CD4-positive, alpha-beta T cell (primary cell): ENCODE results near the gene ARL5A. TPM values are rescaled to one million over a fixed set of nuclear protein-coding genes. Genes with fewer than 3 reads are reported as not detected.

ENCODE experiments used
- ATAC-seq: fragments of 200-7000 bp; cut with Tn5 transposase; one replicate; pipeline ENCODE4 v1.10.0; 2022; ENCODE audit warnings: mild to moderate bottlenecking; ENCODE audit not compliant: poor library complexity
- CTCF ChIA-PET: fragments of 350-600 bp; sonication (Branson Sonifier 250); formaldehyde crosslinking; loops from one replicate; lab custom pipeline; 2021; ENCODE audit warnings: antibody characterized with exemption, inconsistent platforms; lab: Charles Lee
- POLR2A ChIA-PET: fragments of 350-600 bp; sonication (Branson Sonifier 250); formaldehyde crosslinking; loops from one replicate; lab custom pipeline; 2021; ENCODE audit warnings: antibody characterized with exemption, inconsistent platforms; lab: Charles Lee
- DNase-seq, 14 experiments: peaks; one replicate each; pipeline ENCODE4 v3.0.0-alpha.2; 2013 to 2020; ENCODE audit warnings: mixed read lengths in 2 of 14
- H3K27ac ChIP-seq, 2 donors: one replicate each; pipeline versions ENCODE4 v1.5.1 to v1.7.0; 2013; ENCODE audit warnings: low read length in 2 of 2, low read depth in 1 of 2, mild to moderate bottlenecking in 1 of 2
- H3K27me3 ChIP-seq, 2 experiments: 1 replicate in 1 of 2; 2 replicates in 1 of 2; pipeline versions ENCODE4 v1.6.1 to v1.7.0; 2013; ENCODE audit warnings: low read length in 2 of 2, control low read depth in 1 of 2, mild to moderate bottlenecking in 1 of 2, moderate library complexity in 1 of 2; ENCODE audit not compliant: insufficient read depth in 2 of 2, control insufficient read depth in 1 of 2
- H3K36me3 ChIP-seq: one replicate; pipeline ENCODE4 v1.6.1; 2013; ENCODE audit warnings: low read length, control low read depth; ENCODE audit not compliant: insufficient read depth
- H3K4me1 ChIP-seq: one replicate; pipeline ENCODE4 v1.6.1; 2013; ENCODE audit warnings: low read length, control low read depth; ENCODE audit not compliant: insufficient read depth
- H3K4me3 ChIP-seq: one replicate; pipeline ENCODE4 v1.5.1; 2013; ENCODE audit warnings: mild to moderate bottlenecking, low read length, moderate library complexity
- H3K9me3 ChIP-seq, 2 experiments: 1 replicate in 1 of 2; 2 replicates in 1 of 2; pipeline versions ENCODE4 v1.6.1 to v1.7.0; 2013; ENCODE audit warnings: low read length in 2 of 2, mild to moderate bottlenecking in 2 of 2, control low read depth in 1 of 2, moderate library complexity in 1 of 2; ENCODE audit not compliant: control insufficient read depth in 1 of 2, insufficient read depth in 1 of 2
- H3K27ac Mint-ChIP-seq: one replicate; pipeline ENCODE4 v1.8.0; 2020; ENCODE audit warnings: mixed read lengths
- H3K27me3 Mint-ChIP-seq: one replicate; pipeline ENCODE4 v1.8.0; 2021; ENCODE audit warnings: mixed read lengths
- H3K36me3 Mint-ChIP-seq: one replicate; pipeline ENCODE4 v1.8.0; 2021; ENCODE audit warnings: low read depth, mixed read lengths
- H3K4me1 Mint-ChIP-seq: one replicate; pipeline ENCODE4 v1.8.0; 2021; ENCODE audit warnings: low read depth, mixed read lengths
- H3K4me3 Mint-ChIP-seq: one replicate; pipeline ENCODE4 v1.8.0; 2020; ENCODE audit warnings: mild to moderate bottlenecking, mixed read lengths
- H3K9me3 Mint-ChIP-seq: one replicate; pipeline ENCODE4 v1.8.0; 2020; ENCODE audit warnings: mixed read lengths
- CTCF ChIP-seq: fragments of 200-600 bp; IDR thresholded peaks from one replicate; pipeline ENCODE4 v1.8.0; 2022; ENCODE audit warnings: antibody characterized with exemption, mild to moderate bottlenecking
- intact Hi-C, 2 experiments: fragments of 100-400 bp; cut with DNase I in 1 of 2; cut with micrococcal nuclease in 1 of 2; formaldehyde crosslinking; loops; one replicate each; pipeline versions ENCODE4 v1.15.1 to v1.9.0; 2023 to 2025; cut with DNase I, micrococcal nuclease
- total RNA-seq, 174 experiments: library from RNA in 2 of 174; stranded (reverse) in 2 of 174; gene quantifications; one replicate each; pipeline ENCODE4 v1.2.3 and lab custom pipeline; 2021 to 2026

ARL5A gene
- total RNA-seq, 2 experiments from 2014 or later = 16.9 to 20.5 TPM

- Histone ChIP-seq H3K27me3 (no peaks in the 10 kb centered on the region), H3K36me3 (peaks cover 24% of the 10 kb centered on the region), H3K4me3 (no peak overlapping the region), H3K9me3 (no peaks in the 10 kb centered on the region), H3K4me1 (no peaks in the 10 kb centered on the region), H3K27ac (no peak overlapping the region)
- H3K4me3 Mint-ChIP-seq = no peak overlapping the region
- H3K27me3 Mint-ChIP-seq = no peaks in the 10 kb centered on the region
- no peaks in the 10 kb centered on the region for H3K9me3 Mint-ChIP-seq
- CTCF ChIA-PET = no interaction called here
- H3K27ac Mint-ChIP-seq = no peak overlapping the region
- ATAC-seq (no peak), DNase-seq (no peak)
- no peak for TF ChIP-seq CTCF
- H3K36me3 Mint-ChIP-seq = peaks cover 42% of the 10 kb centered on the region
- POLR2A ChIA-PET = no interaction called here
- intact Hi-C loops = no loop called here
- peaks cover 33% of the 10 kb centered on the region for H3K4me1 Mint-ChIP-seq
Measured at GRCh38 chr2:151817929-151818328, 10.3 kb downstream of the ARL5A start.

GRCh38 chr2:151816843-151817242 is 11.4 kb downstream of the ARL5A start:
- CTCF ChIA-PET = interaction anchor here (0.6 kb wide), 1 partner anchor 11 kb away, joined by 3 read pairs; the partner anchor contains the start of gene ARL5A
- Histone ChIP-seq H3K4me3 (no peak overlapping the region), H3K36me3 (peaks cover 35% of the 10 kb centered on the region), H3K27ac (no peak overlapping the region), H3K9me3 (no peaks in the 10 kb centered on the region), H3K27me3 (no peaks in the 10 kb centered on the region), H3K4me1 (no peaks in the 10 kb centered on the region)
- no peaks in the 10 kb centered on the region for H3K9me3 Mint-ChIP-seq
- POLR2A ChIA-PET = no interaction called here
- intact Hi-C loops = no loop called here
- H3K27me3 Mint-ChIP-seq = no peaks in the 10 kb centered on the region
- H3K4me1 Mint-ChIP-seq = peaks cover 23% of the 10 kb centered on the region
- H3K27ac Mint-ChIP-seq = no peak overlapping the region
- ATAC-seq (no peak), DNase-seq (no peak)
- no peak overlapping the region for H3K4me3 Mint-ChIP-seq
- H3K36me3 Mint-ChIP-seq = peaks cover 52% of the 10 kb centered on the region
- TF ChIP-seq CTCF = no peak

GRCh38 chr2:151815821-151816489 is 12.3 kb downstream of the ARL5A start:
- TF ChIP-seq CTCF = no peak
- Mint-ChIP-seq H3K27ac (no peak overlapping the region), H3K9me3 (no peaks in the 10 kb centered on the region), H3K36me3 (peaks cover 57% of the 10 kb centered on the region), H3K4me1 (peaks cover 17% of the 10 kb centered on the region), H3K4me3 (no peak overlapping the region), H3K27me3 (no peaks in the 10 kb centered on the region)
- ATAC-seq = no peak
- no peaks in the 10 kb centered on the region for H3K27me3 ChIP-seq
- ChIA-PET CTCF (no interaction called here), POLR2A (no interaction called here)
- H3K4me3 ChIP-seq = no peak overlapping the region
- DNase-seq = no peak
- intact Hi-C loops = no loop called here
- H3K27ac ChIP-seq = no peak overlapping the region
- no peaks in the 10 kb centered on the region for H3K9me3 ChIP-seq
- H3K4me1 ChIP-seq = no peaks in the 10 kb centered on the region
- H3K36me3 ChIP-seq = peaks cover 41% of the 10 kb centered on the region
